Measurements from ENCODE around the gene SV2C.
"Not testable (repeated sequence)": the region's sequence is repeated elsewhere in the genome, so short reads cannot be mapped to it uniquely, and the experiment has no call there.

Gene SV2C

DNA sequence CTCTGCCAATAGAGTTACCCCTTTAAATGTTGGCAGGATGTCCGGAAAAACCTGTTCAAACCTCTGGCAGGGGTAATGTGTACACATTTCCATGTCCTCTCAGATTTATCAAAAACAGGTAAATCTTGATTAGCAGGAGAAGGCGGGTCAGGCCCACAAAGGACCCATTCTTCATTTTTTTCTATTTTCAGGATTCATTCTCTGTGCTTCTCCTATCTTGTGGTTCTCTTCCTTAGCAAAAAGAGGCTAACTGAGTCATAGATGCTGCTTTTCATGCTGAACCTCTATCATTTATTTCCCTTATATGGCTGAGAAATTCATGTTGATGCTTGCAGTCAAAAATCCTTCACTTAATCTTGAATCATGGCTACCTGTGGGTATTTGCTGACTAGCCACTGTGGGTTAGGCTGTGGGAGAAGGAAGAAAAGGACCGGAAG is 207.2 kb downstream of the SV2C start:
- Histone ChIP-seq H3K27me3 (ENCODE audit: control insufficient read depth in 1 of 2, insufficient read depth in 2 of 2, low read length in 2 of 2) (no peaks in the 10 kb centered on the region), H3K9ac (ENCODE audit: low read depth in 1 of 2, low read length in 2 of 2) (no peak overlapping the region), H3K4me1 (ENCODE audit: control insufficient read depth in 1 of 2, insufficient read depth in 2 of 2, low read length in 2 of 2) (peaks cover 5 to 22% of the 10 kb centered on the region in 2 donors), H3K27ac (ENCODE audit: low read depth, low read length) (no peak overlapping the region), H3K36me3 (ENCODE audit: control insufficient read depth in 1 of 2, insufficient read depth in 2 of 2, low read length in 2 of 2) (no peaks in the 10 kb centered on the region), H3K9me3 (ENCODE audit: control insufficient read depth in 1 of 2, low read length in 2 of 2) (no peaks in the 10 kb centered on the region), H3K4me3 (ENCODE audit: low read depth in 1 of 2, low read length in 2 of 2) (no peak overlapping the region)

DNA sequence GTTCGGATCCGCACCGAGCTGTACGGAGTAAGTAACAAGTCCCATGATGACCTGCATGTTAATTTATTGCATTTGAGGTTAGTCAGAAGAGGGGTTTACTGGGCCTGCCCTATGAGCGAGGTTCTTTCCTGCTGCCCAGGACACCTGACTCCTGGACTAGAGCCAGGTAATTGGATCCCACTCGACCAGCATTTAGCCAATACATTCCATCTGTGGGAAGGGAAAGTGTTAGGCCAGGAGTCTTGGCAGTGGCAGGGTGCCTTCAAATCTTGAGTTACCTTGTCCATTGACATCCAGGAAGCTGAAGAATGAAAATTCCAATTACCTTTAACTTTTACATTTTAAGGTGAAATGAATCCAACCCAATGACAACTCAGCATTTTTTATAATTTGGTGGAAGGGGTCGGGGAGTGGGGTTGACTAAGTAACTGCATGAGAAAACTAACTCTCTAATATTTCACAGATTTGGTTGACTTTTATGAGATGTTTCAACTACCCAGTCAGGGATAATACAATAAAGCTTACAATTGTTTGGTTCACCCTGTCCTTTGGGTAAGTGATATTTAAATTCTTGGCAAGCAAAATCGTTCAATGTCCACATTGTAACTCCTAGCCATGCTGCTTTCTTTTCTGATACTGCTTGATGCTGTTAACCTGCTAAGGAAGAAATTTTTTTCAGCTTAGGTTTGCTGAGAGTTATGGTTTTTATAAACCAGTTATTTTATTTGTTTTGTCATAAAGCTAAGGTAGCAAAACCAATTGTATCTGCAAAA is 208.3 kb downstream of the SV2C start:
- Histone ChIP-seq H3K9ac (ENCODE audit: low read depth in 1 of 2, low read length in 2 of 2) (no peak overlapping the region), H3K27me3 (ENCODE audit: control insufficient read depth in 1 of 2, insufficient read depth in 2 of 2, low read length in 2 of 2) (no peaks in the 10 kb centered on the region), H3K4me1 (ENCODE audit: control insufficient read depth in 1 of 2, insufficient read depth in 2 of 2, low read length in 2 of 2) (peaks cover 5 to 22% of the 10 kb centered on the region in 2 donors), H3K36me3 (ENCODE audit: control insufficient read depth in 1 of 2, insufficient read depth in 2 of 2, low read length in 2 of 2) (no peaks in the 10 kb centered on the region), H3K4me3 (ENCODE audit: low read depth in 1 of 2, low read length in 2 of 2) (no peak overlapping the region), H3K27ac (ENCODE audit: low read depth, low read length) (no peak overlapping the region), H3K9me3 (ENCODE audit: control insufficient read depth in 1 of 2, low read length in 2 of 2) (no peaks in the 10 kb centered on the region)

DNA sequence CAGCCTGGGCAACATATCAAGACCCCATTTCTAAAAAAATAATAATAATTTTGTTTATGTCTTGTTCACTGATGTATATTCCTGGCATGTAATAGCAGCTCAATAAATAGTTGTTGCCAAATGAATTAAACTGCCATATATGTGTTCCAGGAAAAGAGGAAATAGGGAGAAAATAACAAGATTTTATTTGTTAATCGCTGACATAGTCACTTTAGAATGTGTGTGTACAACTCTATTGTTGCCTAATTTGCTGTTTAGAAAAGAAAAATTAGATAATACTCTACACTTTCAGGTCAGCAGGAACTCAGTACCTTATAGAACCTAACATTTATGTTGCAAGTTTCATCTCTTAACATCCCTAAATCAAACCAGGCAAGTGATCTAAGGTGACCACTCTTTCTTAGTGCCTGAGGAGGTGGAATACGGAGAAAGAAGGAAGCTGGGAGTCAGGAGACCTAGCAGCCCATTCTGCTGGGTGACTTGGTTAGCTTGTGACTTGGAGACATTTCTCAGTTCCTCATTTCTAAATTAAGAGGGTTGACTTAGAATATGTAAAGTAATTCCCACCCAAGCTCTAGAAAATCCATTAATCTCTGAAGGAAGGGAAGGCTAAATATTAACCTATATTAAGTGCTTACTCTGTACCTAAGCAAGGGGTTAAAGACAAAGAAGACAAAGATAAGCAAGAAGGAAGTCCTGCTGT is 209.6 kb downstream of the SV2C start:
- H3K27ac ChIP-seq (ENCODE audit: low read depth, low read length), result no peak overlapping the region
- H3K9ac ChIP-seq (ENCODE audit: low read depth in 1 of 2, low read length in 2 of 2), result no peak overlapping the region
- no peaks in the 10 kb centered on the region for H3K27me3 ChIP-seq (ENCODE audit: control insufficient read depth in 1 of 2, insufficient read depth in 2 of 2, low read length in 2 of 2)
- peaks cover 9 to 24% of the 10 kb centered on the region in 2 donors for H3K4me1 ChIP-seq (ENCODE audit: control insufficient read depth in 1 of 2, insufficient read depth in 2 of 2, low read length in 2 of 2)
- no peaks in the 10 kb centered on the region for H3K9me3 ChIP-seq (ENCODE audit: control insufficient read depth in 1 of 2, low read length in 2 of 2)
- H3K4me3 ChIP-seq (ENCODE audit: low read depth in 1 of 2, low read length in 2 of 2), result no peak overlapping the region
- no peaks in the 10 kb centered on the region for H3K36me3 ChIP-seq (ENCODE audit: control insufficient read depth in 1 of 2, insufficient read depth in 2 of 2, low read length in 2 of 2)

DNA sequence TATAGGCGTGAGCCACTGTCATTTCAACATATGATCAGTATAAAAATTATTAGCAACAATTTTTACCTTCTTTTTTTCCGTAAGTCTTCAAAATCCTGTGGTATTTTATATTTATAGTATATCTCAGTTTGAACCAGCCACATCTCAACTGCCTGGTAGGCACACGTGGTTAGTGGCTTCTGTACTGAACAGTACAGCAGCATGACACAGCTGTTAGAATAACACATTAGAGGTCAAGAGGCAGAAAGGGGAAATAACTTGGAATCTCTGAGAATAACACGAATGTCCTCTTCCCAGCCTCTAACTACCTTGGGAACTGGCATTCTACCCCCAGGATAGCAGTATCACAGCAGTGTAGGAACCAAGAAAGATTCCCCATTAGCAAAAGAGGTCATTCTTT is 211.4 kb downstream of the SV2C start:
- Histone ChIP-seq H3K36me3 (ENCODE audit: control insufficient read depth in 1 of 2, insufficient read depth in 2 of 2, low read length in 2 of 2) (no peaks in the 10 kb centered on the region), H3K27me3 (ENCODE audit: control insufficient read depth in 1 of 2, insufficient read depth in 2 of 2, low read length in 2 of 2) (no peaks in the 10 kb centered on the region), H3K9ac (ENCODE audit: low read depth in 1 of 2, low read length in 2 of 2) (no peak overlapping the region), H3K9me3 (ENCODE audit: control insufficient read depth in 1 of 2, low read length in 2 of 2) (no peaks in the 10 kb centered on the region), H3K4me1 (ENCODE audit: control insufficient read depth in 1 of 2, insufficient read depth in 2 of 2, low read length in 2 of 2) (peaks cover 21 to 43% of the 10 kb centered on the region in 2 donors), H3K4me3 (ENCODE audit: low read depth in 1 of 2, low read length in 2 of 2) (no peak overlapping the region), H3K27ac (ENCODE audit: low read depth, low read length) (no peak overlapping the region)

DNA sequence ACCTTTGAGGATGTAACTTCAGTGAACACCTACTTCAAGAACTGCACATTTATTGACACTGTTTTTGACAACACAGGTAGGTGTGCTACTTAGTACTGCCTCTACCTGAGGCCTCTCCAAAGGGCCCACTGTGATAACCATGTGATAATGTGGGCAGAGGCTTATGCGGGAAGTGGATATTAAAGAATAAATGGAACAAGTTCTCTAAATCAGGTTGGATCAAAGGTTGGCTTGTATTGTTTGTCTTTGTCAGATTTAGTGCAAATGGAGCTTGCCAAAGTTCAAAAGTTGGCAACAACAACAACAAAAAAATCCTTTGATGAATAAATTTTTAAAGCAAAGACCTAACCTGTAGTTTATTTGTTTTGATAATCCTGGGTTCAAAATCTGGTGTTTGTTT is 215.7 kb downstream of the SV2C start:
- no peak overlapping the region for H3K4me3 ChIP-seq (ENCODE audit: low read depth in 1 of 2, low read length in 2 of 2)
- H3K36me3 ChIP-seq (ENCODE audit: control insufficient read depth in 1 of 2, insufficient read depth in 2 of 2, low read length in 2 of 2), result no peaks in the 10 kb centered on the region
- H3K9me3 ChIP-seq (ENCODE audit: control insufficient read depth in 1 of 2, low read length in 2 of 2), result no peaks in the 10 kb centered on the region
- H3K27ac ChIP-seq (ENCODE audit: low read depth, low read length), result no peak overlapping the region
- H3K27me3 ChIP-seq (ENCODE audit: control insufficient read depth in 1 of 2, insufficient read depth in 2 of 2, low read length in 2 of 2), result no peaks in the 10 kb centered on the region
- no peak overlapping the region for H3K9ac ChIP-seq (ENCODE audit: low read depth in 1 of 2, low read length in 2 of 2)
- peaks cover 32 to 35% of the 10 kb centered on the region in 2 donors for H3K4me1 ChIP-seq (ENCODE audit: control insufficient read depth in 1 of 2, insufficient read depth in 2 of 2, low read length in 2 of 2)

DNA sequence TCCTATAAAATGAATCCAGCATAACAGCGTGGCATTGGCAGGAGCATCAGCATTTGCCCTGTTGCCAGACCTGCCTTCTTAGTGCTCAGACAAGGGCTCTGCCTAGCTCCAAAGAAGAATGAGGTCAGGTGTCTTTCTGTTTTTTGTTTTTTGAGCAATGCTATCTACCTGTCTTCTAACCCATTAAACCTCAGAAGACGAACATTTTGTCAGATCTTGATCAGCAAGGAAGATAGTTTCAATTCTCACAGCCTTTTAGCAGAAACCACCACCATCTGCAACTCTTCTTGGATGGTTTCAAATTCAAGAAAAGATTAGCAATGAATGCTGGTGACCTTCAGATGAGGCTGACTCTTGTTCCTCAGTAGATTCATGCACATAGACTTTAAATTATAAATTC is 216.4 kb downstream of the SV2C start:
- Histone ChIP-seq H3K27me3 (ENCODE audit: control insufficient read depth in 1 of 2, insufficient read depth in 2 of 2, low read length in 2 of 2) (no peaks in the 10 kb centered on the region), H3K4me3 (ENCODE audit: low read depth in 1 of 2, low read length in 2 of 2) (no peak overlapping the region), H3K9me3 (ENCODE audit: control insufficient read depth in 1 of 2, low read length in 2 of 2) (no peaks in the 10 kb centered on the region), H3K9ac (ENCODE audit: low read depth in 1 of 2, low read length in 2 of 2) (no peak overlapping the region), H3K36me3 (ENCODE audit: control insufficient read depth in 1 of 2, insufficient read depth in 2 of 2, low read length in 2 of 2) (no peaks in the 10 kb centered on the region), H3K4me1 (ENCODE audit: control insufficient read depth in 1 of 2, insufficient read depth in 2 of 2, low read length in 2 of 2) (peaks cover 36 to 37% of the 10 kb centered on the region in 2 donors), H3K27ac (ENCODE audit: low read depth, low read length) (no peak overlapping the region)

DNA sequence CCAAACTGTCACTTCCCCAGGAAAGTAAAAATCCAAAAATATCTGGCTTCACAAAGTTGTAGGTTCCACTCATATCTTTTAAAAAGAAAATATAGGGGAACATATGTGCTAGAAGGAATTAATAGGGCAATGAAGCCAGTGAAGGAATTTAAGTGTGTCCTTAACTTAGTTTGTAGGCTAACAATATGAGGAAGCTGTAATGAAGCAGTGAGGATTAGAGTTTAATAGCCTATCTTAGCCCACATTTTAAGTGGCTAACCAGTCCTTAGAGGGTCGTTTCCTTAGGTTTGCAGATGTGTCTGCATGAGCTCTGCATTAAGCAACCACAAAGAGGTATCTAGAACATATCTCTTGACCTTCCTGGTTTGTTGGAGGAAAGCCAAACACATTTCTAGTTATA is 218.7 kb downstream of the SV2C start:
- peaks cover 36 to 46% of the 10 kb centered on the region in 2 donors for H3K4me1 ChIP-seq (ENCODE audit: control insufficient read depth in 1 of 2, insufficient read depth in 2 of 2, low read length in 2 of 2)
- not testable (repeated sequence) for H3K9ac ChIP-seq (ENCODE audit: low read depth in 1 of 2, low read length in 2 of 2)

DNA sequence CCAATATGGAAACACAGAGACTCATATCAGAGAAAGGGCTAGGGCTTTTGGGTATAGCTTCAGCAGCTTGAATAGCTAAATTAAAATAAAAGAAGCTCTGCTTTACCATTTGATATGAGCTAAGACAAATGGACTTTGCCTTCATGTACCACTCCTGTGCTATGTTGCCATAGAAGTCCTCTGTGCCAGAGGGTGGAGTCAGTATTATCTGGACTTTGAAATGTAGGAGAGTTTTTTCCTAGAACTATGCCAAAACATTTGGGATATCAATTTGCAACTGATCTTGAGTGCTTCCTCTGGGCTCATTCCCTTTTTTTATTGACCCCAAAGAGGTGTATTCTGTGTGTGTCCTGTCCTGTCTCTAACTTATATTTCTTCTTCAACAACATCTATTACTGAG is 219.5 kb downstream of the SV2C start:
- H3K9me3 ChIP-seq (ENCODE audit: control insufficient read depth in 1 of 2, low read length in 2 of 2); H3K27me3 ChIP-seq (ENCODE audit: control insufficient read depth in 1 of 2, insufficient read depth in 2 of 2, low read length in 2 of 2); H3K4me3 ChIP-seq (ENCODE audit: low read depth in 1 of 2, low read length in 2 of 2); H3K9ac ChIP-seq (ENCODE audit: low read depth in 1 of 2, low read length in 2 of 2); H3K36me3 ChIP-seq (ENCODE audit: control insufficient read depth in 1 of 2, insufficient read depth in 2 of 2, low read length in 2 of 2); H3K27ac ChIP-seq (ENCODE audit: low read depth, low read length): not testable (repeated sequence)
- peaks cover 33 to 44% of the 10 kb centered on the region in 2 donors for H3K4me1 ChIP-seq (ENCODE audit: control insufficient read depth in 1 of 2, insufficient read depth in 2 of 2, low read length in 2 of 2)

More for the DNA sequence above, 218.7 kb downstream of the SV2C start:
- not testable (repeated sequence) for H3K27ac ChIP-seq (ENCODE audit: low read depth, low read length); H3K27me3 ChIP-seq (ENCODE audit: control insufficient read depth in 1 of 2, insufficient read depth in 2 of 2, low read length in 2 of 2); H3K36me3 ChIP-seq (ENCODE audit: control insufficient read depth in 1 of 2, insufficient read depth in 2 of 2, low read length in 2 of 2); H3K9me3 ChIP-seq (ENCODE audit: control insufficient read depth in 1 of 2, low read length in 2 of 2); H3K4me3 ChIP-seq (ENCODE audit: low read depth in 1 of 2, low read length in 2 of 2)

DNA sequence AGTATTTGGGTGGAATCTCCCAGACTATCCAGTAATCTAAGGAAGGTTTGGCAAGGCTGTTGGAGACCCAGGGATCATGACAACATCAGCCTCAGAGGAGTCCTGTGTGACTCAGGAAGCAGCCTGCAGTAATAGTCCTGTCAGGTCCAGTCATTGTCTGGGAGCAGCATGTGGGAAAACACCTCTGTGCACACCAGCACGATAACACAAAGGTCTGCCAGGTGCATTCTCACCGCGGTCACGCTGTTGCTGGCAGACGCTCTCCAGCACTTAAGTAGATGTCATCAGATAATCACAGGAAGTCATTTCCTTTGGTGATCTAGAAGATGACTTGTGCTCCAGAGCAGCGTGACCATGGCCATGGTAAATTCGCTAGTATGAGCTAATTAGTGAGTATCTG is 220.7 kb downstream of the SV2C start:
- Histone ChIP-seq H3K27ac (ENCODE audit: low read depth, low read length) (no peak overlapping the region), H3K9ac (ENCODE audit: low read depth in 1 of 2, low read length in 2 of 2) (no peak overlapping the region), H3K27me3 (ENCODE audit: control insufficient read depth in 1 of 2, insufficient read depth in 2 of 2, low read length in 2 of 2) (no peaks in the 10 kb centered on the region), H3K9me3 (ENCODE audit: control insufficient read depth in 1 of 2, low read length in 2 of 2) (no peaks in the 10 kb centered on the region), H3K36me3 (ENCODE audit: control insufficient read depth in 1 of 2, insufficient read depth in 2 of 2, low read length in 2 of 2) (no peaks in the 10 kb centered on the region), H3K4me1 (ENCODE audit: control insufficient read depth in 1 of 2, insufficient read depth in 2 of 2, low read length in 2 of 2) (peaks cover 26 to 31% of the 10 kb centered on the region in 2 donors), H3K4me3 (ENCODE audit: low read depth in 1 of 2, low read length in 2 of 2) (no peak overlapping the region)

DNA sequence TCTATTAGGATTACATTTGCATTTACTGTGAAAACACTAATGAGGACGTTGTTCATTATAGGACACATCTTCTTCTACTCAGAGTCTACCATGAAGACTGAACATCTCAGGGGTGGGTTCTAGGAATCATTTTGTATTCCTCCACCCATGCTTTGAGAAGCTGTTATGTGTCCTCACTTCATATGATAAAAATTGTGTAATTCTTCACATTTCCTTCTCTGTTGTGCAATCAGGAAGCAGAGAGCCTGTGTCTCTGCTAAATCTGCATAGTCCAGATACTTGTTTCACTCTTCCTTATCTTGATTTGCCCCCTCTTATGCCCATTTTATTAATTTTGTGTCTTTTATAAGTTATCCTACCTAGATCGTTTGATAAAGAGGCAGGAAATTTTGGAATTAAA is 222.1 kb downstream of the SV2C start:
- no peak overlapping the region for H3K27ac ChIP-seq (ENCODE audit: low read depth, low read length)

More for the DNA sequence above, 222.1 kb downstream of the SV2C start:
- H3K9me3 ChIP-seq (ENCODE audit: control insufficient read depth in 1 of 2, low read length in 2 of 2), result no peaks in the 10 kb centered on the region
- H3K27me3 ChIP-seq (ENCODE audit: control insufficient read depth in 1 of 2, insufficient read depth in 2 of 2, low read length in 2 of 2), result no peaks in the 10 kb centered on the region
- H3K4me3 ChIP-seq (ENCODE audit: low read depth in 1 of 2, low read length in 2 of 2), result no peak overlapping the region
- peaks cover 17 to 22% of the 10 kb centered on the region in 2 donors for H3K4me1 ChIP-seq (ENCODE audit: control insufficient read depth in 1 of 2, insufficient read depth in 2 of 2, low read length in 2 of 2)
- H3K9ac ChIP-seq (ENCODE audit: low read depth in 1 of 2, low read length in 2 of 2), result no peak overlapping the region
- no peaks in the 10 kb centered on the region for H3K36me3 ChIP-seq (ENCODE audit: control insufficient read depth in 1 of 2, insufficient read depth in 2 of 2, low read length in 2 of 2)
